ENCODE measurements around the gene CCDC74B.

Gene CCDC74B

DNA sequence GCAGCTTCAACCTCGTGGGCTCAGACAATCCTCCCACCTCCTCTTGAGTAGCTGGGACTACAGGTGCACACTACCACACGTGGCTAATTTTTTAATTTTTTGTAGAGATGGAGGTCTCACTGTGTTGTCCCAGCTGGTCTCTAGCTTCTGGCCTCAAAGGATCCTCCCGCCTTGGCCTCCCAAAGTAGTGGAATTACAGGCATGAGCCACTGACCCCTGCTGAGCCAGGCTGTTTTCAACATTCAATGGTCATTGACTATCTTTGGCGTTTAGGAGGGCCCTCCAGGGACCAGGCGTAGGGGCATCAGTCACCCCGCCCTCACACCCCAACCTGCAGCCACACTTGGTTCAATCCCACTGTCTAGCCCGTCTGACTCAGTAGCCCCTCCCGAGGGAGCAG is 42.4 kb upstream of the CCDC74B start:
- Histone ChIP-seq H2AFZ (ENCODE audit: low read depth) (no peak overlapping the region), H3K9ac (no peak overlapping the region), H3K4me1 (ENCODE audit: low read depth, poor library complexity, severe bottlenecking) (no peaks in the 10 kb centered on the region), H3K4me2 (no peak overlapping the region), H3K79me2 (ENCODE audit: insufficient read depth, low read depth) (peaks cover 23% of the 10 kb centered on the region), H3K27ac (no peak overlapping the region), H3K36me3 (ENCODE audit: insufficient read depth) (no peaks in the 10 kb centered on the region), H4K20me1 (ENCODE audit: insufficient read depth) (no peaks in the 10 kb centered on the region), H3K4me3 (IDR thresholded peaks at IDR 0.05; ENCODE audit: insufficient read depth, low read depth, low read length) (no peak overlapping the region), H3K27me3 (ENCODE audit: insufficient read depth, low read depth) (no peaks in the 10 kb centered on the region)
- TF ChIP-seq, protein P1, sequence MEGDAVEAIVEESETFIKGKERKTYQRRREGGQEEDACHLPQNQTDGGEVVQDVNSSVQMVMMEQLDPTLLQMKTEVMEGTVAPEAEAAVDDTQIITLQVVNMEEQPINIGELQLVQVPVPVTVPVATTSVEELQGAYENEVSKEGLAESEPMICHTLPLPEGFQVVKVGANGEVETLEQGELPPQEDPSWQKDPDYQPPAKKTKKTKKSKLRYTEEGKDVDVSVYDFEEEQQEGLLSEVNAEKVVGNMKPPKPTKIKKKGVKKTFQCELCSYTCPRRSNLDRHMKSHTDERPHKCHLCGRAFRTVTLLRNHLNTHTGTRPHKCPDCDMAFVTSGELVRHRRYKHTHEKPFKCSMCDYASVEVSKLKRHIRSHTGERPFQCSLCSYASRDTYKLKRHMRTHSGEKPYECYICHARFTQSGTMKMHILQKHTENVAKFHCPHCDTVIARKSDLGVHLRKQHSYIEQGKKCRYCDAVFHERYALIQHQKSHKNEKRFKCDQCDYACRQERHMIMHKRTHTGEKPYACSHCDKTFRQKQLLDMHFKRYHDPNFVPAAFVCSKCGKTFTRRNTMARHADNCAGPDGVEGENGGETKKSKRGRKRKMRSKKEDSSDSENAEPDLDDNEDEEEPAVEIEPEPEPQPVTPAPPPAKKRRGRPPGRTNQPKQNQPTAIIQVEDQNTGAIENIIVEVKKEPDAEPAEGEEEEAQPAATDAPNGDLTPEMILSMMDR (conservative IDR thresholded peaks at IDR 0.05; ENCODE audit: low read depth, low read length): no peak

DNA sequence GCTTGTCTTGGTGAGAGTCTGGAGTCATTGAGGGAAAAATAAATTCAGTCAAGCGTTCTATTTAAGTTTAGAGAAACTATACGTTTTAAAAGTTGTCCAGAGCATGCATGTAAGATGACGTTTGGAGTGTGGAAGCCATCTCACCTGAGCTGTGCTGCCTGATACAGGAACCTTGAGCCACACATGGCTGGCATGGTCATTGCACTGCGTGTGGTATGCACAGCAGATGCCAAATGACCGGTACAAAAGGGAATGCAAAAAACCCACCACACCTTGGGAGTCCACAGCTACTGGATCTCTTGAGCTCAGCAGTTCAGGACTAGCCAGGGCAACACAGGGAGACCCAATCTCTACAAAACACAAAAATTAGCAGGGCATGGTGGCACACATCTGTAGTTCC is 41.5 kb upstream of the CCDC74B start:
- Histone ChIP-seq H2AFZ (ENCODE audit: low read depth) (no peak overlapping the region), H3K27ac (no peak overlapping the region), H3K27me3 (ENCODE audit: insufficient read depth, low read depth) (no peaks in the 10 kb centered on the region), H3K36me3 (ENCODE audit: insufficient read depth) (no peaks in the 10 kb centered on the region), H3K4me2 (no peak overlapping the region), H4K20me1 (ENCODE audit: insufficient read depth) (no peaks in the 10 kb centered on the region), H3K4me3 (IDR thresholded peaks at IDR 0.05; ENCODE audit: insufficient read depth, low read depth, low read length) (no peak overlapping the region), H3K79me2 (ENCODE audit: insufficient read depth, low read depth) (peaks cover 23% of the 10 kb centered on the region), H3K9ac (no peak overlapping the region), H3K4me1 (ENCODE audit: low read depth, poor library complexity, severe bottlenecking) (no peaks in the 10 kb centered on the region)
- TF ChIP-seq, protein P1 (conservative IDR thresholded peaks at IDR 0.05; ENCODE audit: low read depth, low read length): no peak

DNA sequence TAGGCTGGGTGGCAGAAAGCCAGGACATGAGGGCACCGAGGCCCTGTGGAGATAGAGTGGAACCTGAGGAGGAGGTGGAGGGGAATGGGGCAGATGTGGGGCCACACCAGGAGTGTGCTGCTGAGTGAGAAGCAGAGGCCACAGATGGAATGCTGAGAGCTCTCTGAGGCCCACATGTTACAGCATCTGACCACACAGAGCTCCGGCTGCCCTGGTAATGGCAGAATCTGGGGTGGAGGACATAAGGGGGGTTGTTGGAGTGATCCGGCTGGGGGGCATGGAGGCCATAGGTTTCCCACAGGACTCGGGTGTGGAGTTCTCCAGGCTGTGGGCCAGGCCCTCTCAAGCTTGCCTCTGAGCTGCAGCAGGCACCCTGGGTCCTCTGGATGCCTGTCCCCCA is 41.0 kb upstream of the CCDC74B start:
- no peak overlapping the region for H3K4me2 ChIP-seq
- no peak overlapping the region for H3K9ac ChIP-seq
- no peaks in the 10 kb centered on the region for H3K36me3 ChIP-seq (ENCODE audit: insufficient read depth)
- no peaks in the 10 kb centered on the region for H4K20me1 ChIP-seq (ENCODE audit: insufficient read depth)
- no peak overlapping the region for H3K27ac ChIP-seq
- no peaks in the 10 kb centered on the region for H3K4me1 ChIP-seq (ENCODE audit: low read depth, poor library complexity, severe bottlenecking)
- no peaks in the 10 kb centered on the region for H3K27me3 ChIP-seq (ENCODE audit: insufficient read depth, low read depth)
- H2AFZ ChIP-seq (ENCODE audit: low read depth): no peak overlapping the region
- peaks cover 27% of the 10 kb centered on the region for H3K79me2 ChIP-seq (ENCODE audit: insufficient read depth, low read depth)
- H3K4me3 ChIP-seq (IDR thresholded peaks at IDR 0.05; ENCODE audit: insufficient read depth, low read depth, low read length): no peak overlapping the region
- TF ChIP-seq, protein P1 (conservative IDR thresholded peaks at IDR 0.05; ENCODE audit: low read depth, low read length): no peak

DNA sequence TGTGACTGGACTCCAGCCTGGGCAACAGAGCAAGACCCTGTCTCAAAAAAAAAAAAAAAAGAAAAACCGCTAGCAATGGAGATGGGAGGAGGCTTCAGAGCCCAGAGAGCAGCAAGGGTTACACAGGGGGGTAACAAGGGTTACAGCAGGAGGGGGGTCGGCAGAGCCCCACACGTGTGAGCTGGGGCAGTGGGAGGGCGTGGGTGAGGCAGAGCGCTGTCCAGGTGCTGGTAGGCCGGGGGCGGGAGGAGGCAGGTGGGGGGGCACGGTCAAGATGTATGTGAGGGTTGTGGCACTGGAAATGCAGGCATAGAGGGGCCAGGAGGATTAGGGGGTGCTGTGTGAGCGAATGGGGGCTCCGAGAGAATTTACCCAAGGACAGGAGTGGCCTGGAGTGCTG is 40.5 kb upstream of the CCDC74B start:
- no peak overlapping the region for H3K4me3 ChIP-seq (IDR thresholded peaks at IDR 0.05; ENCODE audit: insufficient read depth, low read depth, low read length)
- H2AFZ ChIP-seq (ENCODE audit: low read depth): no peak overlapping the region
- no peaks in the 10 kb centered on the region for H3K27me3 ChIP-seq (ENCODE audit: insufficient read depth, low read depth)
- H3K4me1 ChIP-seq (ENCODE audit: low read depth, poor library complexity, severe bottlenecking): peaks cover 3% of the 10 kb centered on the region
- no peak overlapping the region for H3K9ac ChIP-seq
- no peaks in the 10 kb centered on the region for H3K36me3 ChIP-seq (ENCODE audit: insufficient read depth)
- H4K20me1 ChIP-seq (ENCODE audit: insufficient read depth): no peaks in the 10 kb centered on the region
- no peak overlapping the region for H3K27ac ChIP-seq
- peaks cover 31% of the 10 kb centered on the region for H3K79me2 ChIP-seq (ENCODE audit: insufficient read depth, low read depth)
- no peak overlapping the region for H3K4me2 ChIP-seq
- TF ChIP-seq, protein P1 (conservative IDR thresholded peaks at IDR 0.05; ENCODE audit: low read depth, low read length): no peak

Data from KMS-11 (cell line).